GM18505 (cell line): ENCODE data around the gene ASTN2.

Source experiments
- ATAC-seq: cut with Tn5 transposase; IDR thresholded peaks from one replicate; pipeline ENCODE4 v1.9.1; 2021; ENCODE audit not compliant: unreplicated experiment
- POLR2A ChIP-seq: IDR thresholded peaks from 4 replicates; pipeline ENCODE4 v1.6.1; 2011; ENCODE audit warnings: borderline replicate concordance; ENCODE audit not compliant: insufficient read depth, insufficient read length; ENCODE audit errors: extremely low read depth

The ASTN2 gene

DNA sequence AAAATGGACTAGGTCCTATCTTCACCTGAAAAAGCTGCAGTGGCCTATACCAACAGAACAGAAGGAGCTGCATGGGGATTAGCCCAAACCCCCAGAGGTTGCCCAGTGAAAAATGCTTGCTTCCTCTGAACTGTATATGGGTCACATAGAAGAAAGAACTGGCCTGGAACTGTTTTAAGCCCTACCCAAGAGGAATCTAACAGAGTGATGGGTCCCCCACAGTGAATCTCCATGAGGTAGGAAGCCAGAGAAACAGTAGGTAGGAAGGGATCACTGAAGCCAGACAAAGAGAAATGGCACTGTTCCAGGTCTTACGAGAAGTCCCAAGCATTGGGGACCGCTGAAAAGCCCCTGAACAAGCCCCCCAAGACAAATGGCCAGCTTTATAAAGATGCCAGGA lies 756.6 kb downstream of the ASTN2 start:
- no peak for ATAC-seq
- no peak for TF ChIP-seq POLR2A

DNA sequence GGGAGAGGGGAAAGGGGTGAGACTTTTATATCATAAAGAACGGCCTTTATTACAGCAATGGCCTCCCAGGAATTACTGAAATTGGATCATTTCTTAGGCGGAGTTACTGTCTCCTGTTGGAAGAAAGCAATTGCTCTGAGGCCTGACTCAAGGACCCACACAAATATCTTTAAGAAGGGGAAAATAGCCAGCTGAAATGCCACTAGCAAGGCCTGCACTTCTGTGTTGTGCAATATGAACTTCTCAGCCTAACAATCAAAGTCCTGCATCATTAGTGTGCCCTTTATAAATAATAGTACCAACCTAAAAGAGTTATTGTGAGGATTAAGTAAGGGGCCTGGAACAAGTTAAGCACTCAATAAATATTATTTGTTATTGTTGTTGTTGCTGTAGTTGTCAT lies 757.9 kb downstream of the ASTN2 start:
- no peak for TF ChIP-seq POLR2A
- ATAC-seq, result no peak

DNA sequence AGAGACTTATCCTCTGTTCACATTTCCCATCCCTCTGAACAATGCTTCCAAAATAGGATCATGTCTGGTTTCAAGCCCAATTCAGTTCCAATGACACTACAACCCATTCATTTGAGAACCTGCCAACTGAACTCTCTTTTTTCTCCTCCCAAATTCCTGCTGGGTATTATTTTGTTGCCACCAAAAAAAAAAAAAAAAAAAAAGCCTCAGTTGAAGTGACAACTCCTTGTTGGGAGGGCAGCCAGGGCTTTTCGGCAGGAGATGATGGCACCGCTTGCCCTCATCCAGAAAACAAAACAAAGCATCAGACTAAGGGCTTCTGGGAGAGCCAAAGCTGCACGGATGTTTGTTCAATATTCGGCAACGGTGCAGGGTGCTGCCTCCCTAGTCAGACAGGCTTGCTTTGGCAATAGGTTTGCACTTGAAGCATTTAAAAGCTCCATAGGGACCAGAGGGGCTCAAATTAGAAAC lies 758.3 kb downstream of the ASTN2 start:
- no peak for TF ChIP-seq POLR2A

DNA sequence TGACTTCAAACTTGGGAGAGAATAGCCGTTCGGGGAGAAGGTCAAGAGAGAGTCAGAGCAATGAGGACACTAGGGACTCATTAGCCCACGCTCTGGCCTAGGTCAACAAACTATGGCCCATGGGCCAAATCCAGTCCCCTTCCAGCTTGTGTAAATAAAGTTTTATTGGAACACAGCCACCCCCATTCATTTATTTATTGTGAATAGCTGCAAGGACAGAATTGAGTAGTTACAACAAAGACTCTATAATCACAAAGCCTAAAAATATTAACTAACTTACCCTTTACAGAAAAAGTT lies 760.9 kb downstream of the ASTN2 start:
- no peak for TF ChIP-seq POLR2A
- ATAC-seq, result no peak

More for the DNA sequence above, 758.3 kb downstream of the ASTN2 start:
- ATAC-seq, result no peak

DNA sequence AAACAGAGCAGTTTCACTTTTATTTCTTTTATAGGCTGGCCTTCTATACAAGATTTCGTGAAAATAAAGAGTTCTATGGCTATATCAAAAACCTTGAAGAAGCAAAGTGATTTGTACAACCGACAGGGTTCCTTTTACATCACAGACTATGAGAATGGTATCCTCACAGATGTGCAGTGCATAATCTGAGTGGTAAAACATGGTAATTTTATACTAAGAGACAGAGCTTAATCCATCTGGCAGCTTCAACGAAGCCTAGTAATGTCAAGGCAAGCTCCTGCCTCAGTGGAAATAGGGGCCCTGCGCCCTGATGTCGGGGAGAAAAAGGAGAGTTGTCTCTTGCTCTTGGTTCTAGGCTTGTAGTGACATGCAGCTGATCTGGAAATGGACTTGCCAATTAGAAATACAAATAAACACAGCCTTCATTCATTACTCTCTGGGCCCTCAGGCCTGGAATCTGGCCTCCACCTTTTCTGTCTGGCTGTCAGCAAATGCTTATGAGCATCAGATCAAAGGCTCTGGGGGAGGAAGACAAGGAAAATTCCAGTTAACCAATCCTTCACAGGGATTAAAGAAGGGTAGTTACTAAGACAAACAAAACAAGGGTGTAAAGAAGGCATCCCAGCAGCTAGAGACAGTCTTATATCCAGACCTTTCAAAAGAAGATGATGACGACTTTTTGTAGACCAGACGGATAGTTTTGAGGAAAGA lies 761.4 kb downstream of the ASTN2 start:
- ATAC-seq, result no peak

DNA sequence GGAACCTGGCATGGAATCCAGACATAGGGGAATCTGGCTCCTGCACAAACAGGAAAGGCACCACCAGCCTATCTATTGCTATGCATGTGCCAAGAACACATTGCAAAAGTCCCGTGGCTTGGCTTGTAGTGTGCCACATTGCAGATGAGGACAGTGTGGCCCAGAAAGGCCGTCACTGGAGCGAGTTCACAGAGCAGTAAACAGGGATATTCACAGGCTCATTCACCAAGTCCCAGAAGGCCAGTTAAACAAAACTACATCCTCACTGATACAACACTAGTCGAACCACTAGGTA lies 767.4 kb downstream of the ASTN2 start:
- no peak for ATAC-seq
- no peak for TF ChIP-seq POLR2A

More for the DNA sequence above, 761.4 kb downstream of the ASTN2 start:
- no peak for TF ChIP-seq POLR2A

DNA sequence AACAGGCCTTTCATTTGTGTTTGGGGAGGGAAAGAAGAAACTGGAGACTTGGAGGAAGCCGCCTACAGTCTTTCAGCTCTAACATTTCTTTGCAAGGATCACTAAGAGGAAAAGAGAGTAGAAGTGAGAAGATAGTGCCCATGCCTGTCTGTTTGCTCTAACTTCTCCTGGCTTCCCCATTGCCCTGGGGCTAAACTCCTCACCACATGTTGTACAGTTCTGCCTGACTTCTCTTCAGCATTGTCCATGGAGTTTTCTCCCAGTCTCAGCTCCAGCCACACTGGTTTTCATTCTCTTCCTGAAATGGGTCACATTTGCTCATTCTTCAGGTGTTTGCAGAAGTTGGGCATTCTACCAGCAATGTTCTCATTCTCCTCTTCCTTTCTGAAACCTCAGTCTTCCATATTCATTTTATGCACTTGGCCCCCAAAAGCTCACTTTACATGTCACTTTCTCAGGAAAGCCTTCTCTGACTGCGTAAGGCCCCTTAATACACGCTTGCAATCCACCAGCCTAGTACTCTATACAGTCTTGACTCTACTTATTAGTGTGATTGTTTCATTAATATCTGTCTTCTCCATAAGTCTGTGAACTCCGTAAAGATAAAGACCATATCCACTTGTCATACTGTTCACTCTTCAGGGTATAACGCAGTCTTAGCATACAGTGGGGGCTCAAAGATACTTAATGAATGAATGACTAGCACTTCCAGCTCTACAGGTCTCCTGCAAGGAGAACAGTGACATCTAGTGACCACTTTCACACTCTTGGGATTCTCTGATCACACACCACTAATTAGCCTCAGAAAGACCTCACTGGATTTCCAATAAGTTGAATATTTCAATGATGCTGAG lies 768.0 kb downstream of the ASTN2 start:
- no peak for TF ChIP-seq POLR2A
- ATAC-seq, result no peak

DNA sequence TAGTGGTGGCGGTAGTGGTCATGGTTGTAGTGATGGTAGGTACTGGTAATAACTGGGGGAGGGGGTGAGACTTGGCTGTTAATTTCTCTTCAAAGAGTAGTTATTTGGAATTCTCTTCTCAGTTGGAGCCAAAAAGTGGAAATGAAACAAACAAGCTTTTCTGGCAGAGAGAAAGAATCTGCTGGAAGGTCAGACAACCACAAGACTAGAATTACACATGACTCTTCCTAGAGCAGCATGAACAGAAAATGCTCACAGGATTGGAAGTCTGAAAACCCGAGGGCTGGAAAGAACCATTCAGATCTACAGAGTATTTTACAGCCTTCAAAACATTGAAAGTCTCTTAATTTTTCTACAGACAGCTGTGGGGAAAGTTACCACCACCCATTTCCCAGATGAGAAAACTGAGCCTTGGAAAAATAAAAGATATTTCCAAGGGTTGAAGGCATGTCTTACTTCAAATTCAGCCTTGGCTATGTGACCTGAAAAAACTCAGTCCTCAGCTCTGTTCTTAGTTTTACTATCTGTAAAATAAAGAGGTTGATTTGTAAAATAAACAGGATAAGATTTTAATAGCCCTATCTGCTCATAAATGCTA lies 770.7 kb downstream of the ASTN2 start:
- no peak for ATAC-seq
- no peak for TF ChIP-seq POLR2A

DNA sequence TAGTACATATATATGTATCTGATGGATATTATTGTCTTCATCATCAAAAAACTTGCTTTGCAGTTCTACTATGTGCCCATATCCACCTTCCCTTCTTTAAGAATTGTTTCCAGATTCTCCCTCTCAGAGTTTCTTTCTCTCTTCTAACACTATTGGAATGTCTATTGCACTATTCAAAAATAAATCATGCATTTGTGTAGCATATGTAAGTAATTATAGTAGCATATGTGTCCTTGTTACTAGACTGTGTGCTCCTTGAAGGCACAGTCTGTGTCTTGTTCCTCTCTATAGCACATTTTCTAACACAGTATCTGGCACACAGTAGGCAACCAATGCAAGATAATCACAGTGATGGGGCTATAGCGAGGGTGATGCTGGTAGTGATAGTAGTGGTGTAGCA lies 771.2 kb downstream of the ASTN2 start:
- TF ChIP-seq POLR2A, result no peak
- no peak for ATAC-seq

DNA sequence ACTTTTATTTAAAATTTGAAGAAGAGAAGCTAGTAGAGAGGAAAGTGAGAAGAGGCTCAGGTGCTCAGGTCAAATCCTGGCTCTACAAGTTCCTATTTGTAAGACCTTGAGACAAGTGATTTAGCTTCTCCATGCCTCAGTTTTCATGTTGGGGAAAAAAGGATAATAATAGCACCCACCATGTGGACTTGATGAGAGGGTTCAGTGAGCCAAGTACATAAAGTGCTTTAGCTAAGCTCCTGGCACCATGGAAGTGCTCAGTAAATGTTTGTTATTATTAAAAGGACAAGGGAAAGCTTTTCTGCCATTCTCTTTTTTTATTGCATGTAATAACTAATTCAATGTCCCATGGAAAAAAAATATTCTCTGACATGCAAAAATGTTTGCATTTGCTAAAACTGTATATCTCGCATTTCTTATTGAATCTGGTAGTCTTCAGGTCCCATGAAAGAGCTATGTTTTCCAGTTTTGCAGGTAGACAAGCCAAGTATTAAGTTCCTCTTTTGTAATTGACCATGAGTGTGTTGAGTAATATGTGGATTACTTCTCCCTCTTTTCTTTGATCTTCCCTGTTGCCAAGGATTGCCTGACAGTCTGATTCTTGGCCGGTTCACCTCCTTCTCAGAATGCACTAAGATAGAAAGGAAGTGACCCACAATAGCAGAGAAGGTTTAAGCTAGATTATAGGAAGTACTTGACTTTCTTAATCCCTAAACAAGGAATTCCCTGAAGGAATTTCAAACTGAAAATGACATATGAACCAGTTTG lies 773.4 kb downstream of the ASTN2 start:
- TF ChIP-seq POLR2A, result no peak
- ATAC-seq, result no peak

DNA sequence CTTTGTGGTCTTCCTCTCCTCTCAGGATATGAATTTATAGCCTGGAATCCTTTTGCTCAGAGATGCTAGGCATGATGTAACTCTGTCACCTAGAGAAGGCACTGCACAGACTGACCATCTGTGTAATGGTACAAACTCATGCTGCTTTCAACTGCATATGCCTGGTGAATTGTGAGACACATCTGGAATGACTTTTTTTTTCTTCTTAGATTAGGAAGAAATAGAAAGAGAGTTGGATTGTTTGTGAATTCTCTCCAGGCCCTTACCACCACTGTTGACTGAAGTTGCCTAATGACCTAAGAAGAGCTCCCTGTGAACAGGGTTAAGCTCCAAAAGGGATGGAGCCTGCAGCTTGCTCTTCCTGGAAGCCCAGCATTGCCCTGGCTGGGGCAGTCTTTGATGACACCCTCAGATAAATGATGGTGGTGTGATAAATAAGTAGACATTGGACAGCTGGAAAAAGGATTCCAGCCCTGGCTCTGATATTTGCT lies 775.6 kb downstream of the ASTN2 start:
- ATAC-seq, result no peak
- no peak for TF ChIP-seq POLR2A

DNA sequence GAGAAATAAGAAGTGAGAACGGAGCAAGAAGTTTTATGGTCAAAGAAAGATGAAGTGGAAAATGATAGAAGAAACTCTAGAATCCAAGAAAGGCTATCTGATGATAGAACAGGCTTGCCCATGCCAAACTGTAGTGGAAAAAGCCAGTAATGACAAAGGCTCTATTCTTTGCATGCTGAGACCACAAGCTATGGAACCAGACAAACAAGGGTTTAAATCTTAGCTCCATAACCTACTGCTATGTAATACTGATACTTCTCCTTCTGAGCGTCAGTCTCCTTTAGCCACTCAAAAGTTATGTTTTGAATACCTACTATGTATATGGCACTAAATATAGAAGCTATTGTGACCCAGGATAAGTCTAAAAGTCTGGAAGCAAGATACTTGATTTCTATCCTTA lies 778.9 kb downstream of the ASTN2 start:
- no peak for ATAC-seq
- TF ChIP-seq POLR2A, result no peak
